Panc1 (cell line): ENCODE measurements around the gene NTNG1. TPM values are rescaled to one million over a fixed set of nuclear protein-coding genes. Genes with fewer than 3 reads are reported as not detected.

Experiments
- ATAC-seq: fragments of 200-7000 bp; cut with Tn5 transposase; 2 replicates; pipeline ENCODE4 v1.9.1; 2020; ENCODE audit warnings: mild to moderate bottlenecking, moderate library complexity
- BruUV-seq: library from RNA; stranded (reverse); fragments of 400-500 nt; replicated peaks from 2 replicates; lab custom pipeline; 2021; lab: Mats Ljungman, UMichigan
- CTCF ChIA-PET: fragments of 300-600 bp; sonication (Branson Sonifier 250); formaldehyde crosslinking; loops from one replicate; lab custom pipeline; 2022; ENCODE audit warnings: antibody characterized with exemption; lab: Charles Lee
- POLR2A ChIA-PET: fragments of 300-600 bp; sonication (Branson Sonifier 250); formaldehyde crosslinking; loops from one replicate; lab custom pipeline; 2022; ENCODE audit warnings: antibody characterized with exemption; lab: Charles Lee
- DNase-seq: peaks from one replicate; pipeline ENCODE4 v3.0.0-alpha.2; 2010; ENCODE audit warnings: low read depth, low spot score
- H3K27ac ChIP-seq: 2 replicates; pipeline ENCODE4 v1.5.1; 2011; ENCODE audit warnings: mild to moderate bottlenecking, low read length, inconsistent platforms
- H3K27me3 ChIP-seq: fragments of 200-500 bp; sonication (Bioruptor generic); 2 replicates; pipeline ENCODE4 v1.6.0; 2014; ENCODE audit warnings: low read length, inconsistent platforms; ENCODE audit not compliant: control insufficient read depth, insufficient read depth
- H3K36me3 ChIP-seq: fragments of 200-500 bp; sonication (Bioruptor generic); 2 replicates; pipeline ENCODE4 v1.5.1; 2014; ENCODE audit warnings: inconsistent platforms, mild to moderate bottlenecking, low read length, moderate library complexity; ENCODE audit not compliant: control insufficient read depth, insufficient read depth
- H3K4me1 ChIP-seq: 2 replicates; pipeline ENCODE4 v1.5.1; 2011; ENCODE audit warnings: inconsistent platforms, mild to moderate bottlenecking, low read length, moderate library complexity; ENCODE audit not compliant: control insufficient read depth, insufficient read depth
- H3K4me3 ChIP-seq, 2 experiments: 2 replicates each; pipeline ENCODE4 v1.5.1; 2011 to 2012; ENCODE audit warnings: low read depth in 2 of 2, low read length in 2 of 2, mild to moderate bottlenecking in 2 of 2, inconsistent platforms in 1 of 2, moderate library complexity in 1 of 2
- H3K9me3 ChIP-seq: fragments of 200-500 bp; sonication (Bioruptor generic); 2 replicates; pipeline ENCODE4 v1.5.1; 2014; ENCODE audit warnings: low read depth, mild to moderate bottlenecking, inconsistent platforms, low read length, moderate library complexity; ENCODE audit not compliant: control insufficient read depth, insufficient read depth
- POLR2AphosphoS5 ChIP-seq: IDR thresholded peaks from 2 replicates; pipeline ENCODE4 v1.6.1; 2012; ENCODE audit warnings: mild to moderate bottlenecking, low read depth, low read length, moderate library complexity
- SIN3A ChIP-seq: IDR thresholded peaks from 2 replicates; pipeline ENCODE4 v1.6.1; 2012; ENCODE audit warnings: low read depth, mild to moderate bottlenecking, low read length, moderate library complexity, borderline replicate concordance; ENCODE audit not compliant: insufficient read depth
- TCF7L2 ChIP-seq: IDR thresholded peaks from 2 replicates; pipeline ENCODE4 v1.6.1; 2011; ENCODE audit warnings: mild to moderate bottlenecking, low read depth, low read length, inconsistent platforms
- in situ Hi-C: cut with HindIII; loops from 2 replicates; pipeline ENCODE4 v1.10.0; 2016; ENCODE audit warnings: low sequenced_read_pairs, low pct_unique_long_range_greater_than_20kb
- intact Hi-C: fragments of 100-400 bp; cut with micrococcal nuclease; formaldehyde crosslinking; loops from one replicate; pipeline ENCODE4 v1.10.0; 2022; ENCODE audit not compliant: unreplicated experiment
- total RNA-seq: library from RNA; stranded (reverse); gene quantifications from one replicate; pipeline ENCODE4 v1.2.1, GENCODE V29; 2021; ENCODE audit not compliant: unreplicated experiment
- TF ChIP-seq, protein P1 (sequence below): fragments of 450-650 bp; IDR thresholded peaks from 2 replicates; pipeline ENCODE4 v1.5.1; 2017; ENCODE audit warnings: mild to moderate bottlenecking
- TF ChIP-seq, protein P2 (sequence below), 2 experiments: IDR thresholded peaks; 2 replicates each; pipeline ENCODE4 v1.6.1; 2011 to 2012; ENCODE audit warnings: low read depth in 2 of 2, control low read depth in 1 of 2, low read length in 1 of 2, mild to moderate bottlenecking in 1 of 2, moderate library complexity in 1 of 2; ENCODE audit not compliant: insufficient read depth in 1 of 2

Gene NTNG1
- total RNA-seq, 1 experiment from 2014 or later: 0.13 TPM

DNA sequence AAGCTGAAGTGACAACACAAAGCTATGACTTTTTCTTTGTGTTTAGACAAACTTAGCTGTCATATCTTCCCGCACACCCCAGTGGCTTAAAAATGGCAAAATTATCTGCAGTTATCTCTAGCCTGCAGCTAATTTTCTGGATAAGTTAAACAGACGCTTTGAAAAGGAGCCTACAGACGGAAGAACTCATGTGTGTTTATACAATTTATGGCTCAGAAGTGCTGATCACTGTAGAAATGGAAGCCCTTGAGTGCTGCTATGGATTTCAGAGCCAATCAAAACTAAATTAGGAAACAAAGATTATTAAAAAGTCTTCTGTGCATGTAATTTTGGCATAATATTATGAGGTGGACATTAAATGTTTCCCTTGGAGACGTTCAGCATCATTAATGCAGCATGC, 11.6 kb downstream of the NTNG1 start:
- Histone ChIP-seq H3K36me3 (no peaks in the 10 kb centered on the region), H3K9me3 (no peaks in the 10 kb centered on the region), H3K4me3 (no peak overlapping the region), H3K27me3 (no peaks in the 10 kb centered on the region), H3K27ac (no peak overlapping the region), H3K4me1 (no peaks in the 10 kb centered on the region)
- intact Hi-C loops: no loop called here
- ATAC-seq (no peak), DNase-seq (no peak)
- ChIA-PET CTCF (no interaction called here), POLR2A (no interaction called here)
- BruUV-seq: no TSS peak
- in situ Hi-C loops: no loop called here
- TF ChIP-seq TCF7L2 (no peak), SIN3A (no peak), POLR2AphosphoS5 (no peak)
- TF ChIP-seq, protein P1, sequence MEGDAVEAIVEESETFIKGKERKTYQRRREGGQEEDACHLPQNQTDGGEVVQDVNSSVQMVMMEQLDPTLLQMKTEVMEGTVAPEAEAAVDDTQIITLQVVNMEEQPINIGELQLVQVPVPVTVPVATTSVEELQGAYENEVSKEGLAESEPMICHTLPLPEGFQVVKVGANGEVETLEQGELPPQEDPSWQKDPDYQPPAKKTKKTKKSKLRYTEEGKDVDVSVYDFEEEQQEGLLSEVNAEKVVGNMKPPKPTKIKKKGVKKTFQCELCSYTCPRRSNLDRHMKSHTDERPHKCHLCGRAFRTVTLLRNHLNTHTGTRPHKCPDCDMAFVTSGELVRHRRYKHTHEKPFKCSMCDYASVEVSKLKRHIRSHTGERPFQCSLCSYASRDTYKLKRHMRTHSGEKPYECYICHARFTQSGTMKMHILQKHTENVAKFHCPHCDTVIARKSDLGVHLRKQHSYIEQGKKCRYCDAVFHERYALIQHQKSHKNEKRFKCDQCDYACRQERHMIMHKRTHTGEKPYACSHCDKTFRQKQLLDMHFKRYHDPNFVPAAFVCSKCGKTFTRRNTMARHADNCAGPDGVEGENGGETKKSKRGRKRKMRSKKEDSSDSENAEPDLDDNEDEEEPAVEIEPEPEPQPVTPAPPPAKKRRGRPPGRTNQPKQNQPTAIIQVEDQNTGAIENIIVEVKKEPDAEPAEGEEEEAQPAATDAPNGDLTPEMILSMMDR: no peak
- TF ChIP-seq, protein P2, sequence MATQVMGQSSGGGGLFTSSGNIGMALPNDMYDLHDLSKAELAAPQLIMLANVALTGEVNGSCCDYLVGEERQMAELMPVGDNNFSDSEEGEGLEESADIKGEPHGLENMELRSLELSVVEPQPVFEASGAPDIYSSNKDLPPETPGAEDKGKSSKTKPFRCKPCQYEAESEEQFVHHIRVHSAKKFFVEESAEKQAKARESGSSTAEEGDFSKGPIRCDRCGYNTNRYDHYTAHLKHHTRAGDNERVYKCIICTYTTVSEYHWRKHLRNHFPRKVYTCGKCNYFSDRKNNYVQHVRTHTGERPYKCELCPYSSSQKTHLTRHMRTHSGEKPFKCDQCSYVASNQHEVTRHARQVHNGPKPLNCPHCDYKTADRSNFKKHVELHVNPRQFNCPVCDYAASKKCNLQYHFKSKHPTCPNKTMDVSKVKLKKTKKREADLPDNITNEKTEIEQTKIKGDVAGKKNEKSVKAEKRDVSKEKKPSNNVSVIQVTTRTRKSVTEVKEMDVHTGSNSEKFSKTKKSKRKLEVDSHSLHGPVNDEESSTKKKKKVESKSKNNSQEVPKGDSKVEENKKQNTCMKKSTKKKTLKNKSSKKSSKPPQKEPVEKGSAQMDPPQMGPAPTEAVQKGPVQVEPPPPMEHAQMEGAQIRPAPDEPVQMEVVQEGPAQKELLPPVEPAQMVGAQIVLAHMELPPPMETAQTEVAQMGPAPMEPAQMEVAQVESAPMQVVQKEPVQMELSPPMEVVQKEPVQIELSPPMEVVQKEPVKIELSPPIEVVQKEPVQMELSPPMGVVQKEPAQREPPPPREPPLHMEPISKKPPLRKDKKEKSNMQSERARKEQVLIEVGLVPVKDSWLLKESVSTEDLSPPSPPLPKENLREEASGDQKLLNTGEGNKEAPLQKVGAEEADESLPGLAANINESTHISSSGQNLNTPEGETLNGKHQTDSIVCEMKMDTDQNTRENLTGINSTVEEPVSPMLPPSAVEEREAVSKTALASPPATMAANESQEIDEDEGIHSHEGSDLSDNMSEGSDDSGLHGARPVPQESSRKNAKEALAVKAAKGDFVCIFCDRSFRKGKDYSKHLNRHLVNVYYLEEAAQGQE (IDR thresholded peaks at IDR 0.05; ENCODE audit: insufficient read depth in 1 of 2, low read depth in 2 of 2, low read length in 1 of 2): no peak

DNA sequence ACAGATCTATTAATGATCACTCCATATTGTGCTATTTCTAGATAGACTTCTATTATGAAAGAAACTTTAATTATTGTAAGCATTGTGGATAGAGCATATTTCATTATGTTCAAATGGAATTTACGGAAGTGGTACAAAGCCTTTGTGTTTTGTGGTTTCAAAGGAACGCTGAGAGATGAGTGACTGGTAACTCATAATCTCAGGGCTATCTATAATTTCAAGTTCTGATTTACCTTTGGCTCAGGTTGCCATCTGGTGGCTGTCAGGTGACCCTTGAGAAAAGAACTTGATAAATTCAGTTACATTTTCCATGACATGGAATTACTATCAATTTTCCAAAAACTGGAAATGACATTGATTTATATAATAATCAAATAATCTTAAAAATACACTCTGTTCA, 12.2 kb downstream of the NTNG1 start:
- in situ Hi-C loops: no loop called here
- Histone ChIP-seq H3K27ac (no peak overlapping the region), H3K27me3 (no peaks in the 10 kb centered on the region), H3K36me3 (no peaks in the 10 kb centered on the region), H3K4me1 (no peaks in the 10 kb centered on the region), H3K4me3 (no peak overlapping the region), H3K9me3 (no peaks in the 10 kb centered on the region)
- BruUV-seq: no TSS peak
- intact Hi-C loops: no loop called here
- no peak for TF ChIP-seq SIN3A
- TF ChIP-seq, protein P1: no peak
- TF ChIP-seq, protein P2 (IDR thresholded peaks at IDR 0.05; ENCODE audit: insufficient read depth in 1 of 2, low read depth in 2 of 2, low read length in 1 of 2): no peak
- no peak for TF ChIP-seq TCF7L2
- no peak for TF ChIP-seq POLR2AphosphoS5
- ATAC-seq: no peak
- ChIA-PET POLR2A (no interaction called here), CTCF (no interaction called here)
- DNase-seq: no peak
